Transverse colon (tissue), 4 donors: ENCODE measurements around the gene NDUFAF2. TPM values are rescaled to one million over a fixed set of nuclear protein-coding genes. Genes with fewer than 3 reads are reported as not detected.
"Not testable (repeated sequence)": the region's sequence is repeated elsewhere in the genome, so short reads cannot be mapped to it uniquely, and the experiment has no call there.

Experiments
- DNase-seq: peaks from one replicate; pipeline ENCODE4 v3.0.0-alpha.2; 2019
- H3K27ac ChIP-seq, 4 donors: fragments of 200-600 bp; sonication (generic); 2 replicates each; pipeline ENCODE4 v1.5.1; 2016 to 2018; ENCODE audit warnings: inconsistent platforms in 4 of 4
- H3K27me3 ChIP-seq: fragments of 200-600 bp; sonication (generic); 2 replicates; pipeline ENCODE4 v1.5.1; 2017; ENCODE audit warnings: inconsistent platforms
- H3K36me3 ChIP-seq, 4 donors: fragments of 200-600 bp; sonication (generic); 2 replicates each; pipeline ENCODE4 v1.5.1; 2017 to 2019; ENCODE audit warnings: inconsistent platforms in 4 of 4
- H3K4me1 ChIP-seq, 4 donors: fragments of 200-600 bp; sonication (generic); 2 replicates each; pipeline ENCODE4 v1.5.1; 2017 to 2020; ENCODE audit warnings: inconsistent platforms in 4 of 4
- H3K4me3 ChIP-seq, 4 donors: fragments of 200-600 bp; sonication (generic); 1 replicate in 1 of 4; 2 replicates in 3 of 4; pipeline versions ENCODE4 v1.5.1 to v1.6.1; 2017 to 2019; ENCODE audit warnings: inconsistent platforms in 4 of 4
- H3K9me3 ChIP-seq, 2 donors: fragments of 200-600 bp; sonication (generic); 2 replicates each; pipeline ENCODE4 v1.5.1; 2017 to 2019; ENCODE audit warnings: inconsistent platforms in 2 of 2
- EP300 ChIP-seq: sonication (generic); formaldehyde crosslinking; IDR thresholded peaks from one replicate; pipeline ENCODE4 v1.6.1; 2017; ENCODE audit warnings: antibody characterized with exemption, low read depth
- POLR2A ChIP-seq: fragments of 450-650 bp; IDR thresholded peaks from one replicate; pipeline ENCODE4 v1.6.1; 2016; ENCODE audit warnings: antibody characterized with exemption, mild to moderate bottlenecking, moderate library complexity
- POLR2AphosphoS5 ChIP-seq, 3 donors: sonication (generic); formaldehyde crosslinking; IDR thresholded peaks; one replicate each; pipeline ENCODE4 v1.6.1; 2016; ENCODE audit warnings: antibody characterized with exemption in 3 of 3
- WGBS, 2 donors: methylation state at CpG; one replicate each; pipeline ENCODE4 v1.1.5; 2018; ENCODE audit warnings: low coverage in 1 of 2; 5-methylcytosine and 5-hydroxymethylcytosine counted together
- in situ Hi-C, 4 donors: fragments of 200-750 bp; cut with MboI; loops; one replicate each; pipeline versions ENCODE4 v1.15.0 to v1.15.1; 2017; ENCODE audit warnings: low sequenced_read_pairs in 3 of 4, low pct_ligation_motif_present in 1 of 4, low pct_unique_long_range_greater_than_20kb in 1 of 4
- intact Hi-C: fragments of 100-400 bp; cut with DNase I; formaldehyde crosslinking; loops from one replicate; pipeline ENCODE4 v1.15.1; 2023; ENCODE audit warnings: low total_unique reads
- total RNA-seq, 4 donors: library from RNA; depleted of rRNA; stranded (reverse); fragments of >200 nt; gene quantifications; one replicate each; pipeline ENCODE4 v1.1.0, GENCODE V29; 2016
- TF ChIP-seq, protein P1 (sequence below), 5 experiments: fragments of 200-600 bp in 3 of 5; fragments of 450-650 bp in 2 of 5; sonication (generic) in 3 of 5; IDR thresholded peaks; 1 replicate in 2 of 5; 2 replicates in 3 of 5; pipeline ENCODE4 v1.5.1; 2016 to 2017; ENCODE audit warnings: antibody characterized with exemption in 5 of 5, inconsistent platforms in 3 of 5, mild to moderate bottlenecking in 2 of 5, moderate library complexity in 1 of 5

NDUFAF2 gene
- total RNA-seq, 4 donors from 2014 or later = 8.2 to 26.5 (median 10.5) TPM

- no peaks in the 10 kb centered on the region for H3K36me3 ChIP-seq
- TF ChIP-seq, protein P1, sequence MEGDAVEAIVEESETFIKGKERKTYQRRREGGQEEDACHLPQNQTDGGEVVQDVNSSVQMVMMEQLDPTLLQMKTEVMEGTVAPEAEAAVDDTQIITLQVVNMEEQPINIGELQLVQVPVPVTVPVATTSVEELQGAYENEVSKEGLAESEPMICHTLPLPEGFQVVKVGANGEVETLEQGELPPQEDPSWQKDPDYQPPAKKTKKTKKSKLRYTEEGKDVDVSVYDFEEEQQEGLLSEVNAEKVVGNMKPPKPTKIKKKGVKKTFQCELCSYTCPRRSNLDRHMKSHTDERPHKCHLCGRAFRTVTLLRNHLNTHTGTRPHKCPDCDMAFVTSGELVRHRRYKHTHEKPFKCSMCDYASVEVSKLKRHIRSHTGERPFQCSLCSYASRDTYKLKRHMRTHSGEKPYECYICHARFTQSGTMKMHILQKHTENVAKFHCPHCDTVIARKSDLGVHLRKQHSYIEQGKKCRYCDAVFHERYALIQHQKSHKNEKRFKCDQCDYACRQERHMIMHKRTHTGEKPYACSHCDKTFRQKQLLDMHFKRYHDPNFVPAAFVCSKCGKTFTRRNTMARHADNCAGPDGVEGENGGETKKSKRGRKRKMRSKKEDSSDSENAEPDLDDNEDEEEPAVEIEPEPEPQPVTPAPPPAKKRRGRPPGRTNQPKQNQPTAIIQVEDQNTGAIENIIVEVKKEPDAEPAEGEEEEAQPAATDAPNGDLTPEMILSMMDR (IDR thresholded peaks at IDR 0.05) = no peak
- TF ChIP-seq EP300 (no peak), POLR2AphosphoS5 (IDR thresholded peaks at IDR 0.05) (no peak), POLR2A (no peak)
- H3K4me1 ChIP-seq = no peaks in the 10 kb centered on the region
- in situ Hi-C loops = no loop called here
- H3K4me3 ChIP-seq = no peak overlapping the region
- intact Hi-C loops = no loop called here
- no peak overlapping the region for H3K27ac ChIP-seq
- 82 to 83% methylated on average over 3 of the region's 3 CpGs for WGBS, 2 donors
- no peaks in the 10 kb centered on the region for H3K27me3 ChIP-seq
- H3K9me3 ChIP-seq = peaks cover 6 to 14% of the 10 kb centered on the region in 2 donors
- no peak for DNase-seq
Observed at GRCh38 chr5:60972231-60972630, 27.2 kb downstream of the NDUFAF2 start.

DNA sequence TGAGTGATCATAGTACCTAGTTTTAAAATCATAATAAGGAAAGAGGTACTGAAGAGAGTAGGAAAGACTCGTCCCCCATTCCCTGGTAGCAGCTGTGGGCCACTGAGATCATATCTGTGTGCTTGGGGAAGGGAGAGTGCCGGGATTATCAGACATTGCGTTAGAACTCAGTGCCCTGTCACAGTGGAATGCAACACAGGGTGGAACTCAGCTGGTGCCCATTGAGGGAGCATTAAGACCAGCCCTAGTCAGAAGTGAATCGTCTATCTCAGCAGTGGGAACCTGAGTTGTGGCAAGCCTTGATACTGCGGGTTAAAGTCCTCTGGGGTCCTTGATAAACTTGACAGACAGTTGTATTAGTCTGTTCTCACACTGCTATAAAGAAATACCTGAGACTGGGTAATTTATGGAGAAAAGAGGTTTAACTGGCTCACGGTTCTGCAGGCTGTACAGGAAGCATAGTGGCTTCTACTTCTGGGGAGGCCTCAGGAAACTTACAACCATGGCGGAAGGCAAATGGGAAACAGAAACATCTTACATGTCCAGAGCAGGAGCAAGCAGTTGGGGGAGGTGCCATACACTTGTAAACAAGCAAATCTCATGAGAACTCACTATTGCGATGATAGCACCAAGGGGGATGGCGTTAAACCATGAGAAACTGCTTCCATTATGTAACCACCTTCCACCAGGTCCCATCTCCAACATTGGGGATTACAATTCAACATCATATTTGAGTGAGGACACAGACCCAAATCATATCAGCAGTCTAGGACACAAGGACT, 33.1 kb downstream of the NDUFAF2 start:
- no peaks in the 10 kb centered on the region for H3K36me3 ChIP-seq
- TF ChIP-seq POLR2AphosphoS5 (IDR thresholded peaks at IDR 0.05) (no peak), EP300 (no peak)
- TF ChIP-seq, protein P1 (IDR thresholded peaks at IDR 0.05) = no peak
- in situ Hi-C loops = no loop called here
- DNase-seq = no peak
- H3K4me1 ChIP-seq = no peaks in the 10 kb centered on the region
- no peak overlapping the region for H3K27ac ChIP-seq
- H3K4me3 ChIP-seq = no peak overlapping the region
- WGBS, 2 donors = 80 to 91% methylated on average over 3 to 8 of the region's 9 CpGs
- peaks cover 4 to 5% of the 10 kb centered on the region in 2 donors for H3K9me3 ChIP-seq
- intact Hi-C loops = no loop called here
- no peaks in the 10 kb centered on the region for H3K27me3 ChIP-seq

GRCh38 chr5:60978968-60979367, 34.0 kb downstream of the NDUFAF2 start:
- intact Hi-C loops (no loop called here), in situ Hi-C loops (no loop called here)
- Histone ChIP-seq H3K9me3 (peaks cover 4 to 5% of the 10 kb centered on the region in 2 donors), H3K36me3 (no peaks in the 10 kb centered on the region), H3K4me1 (no peaks in the 10 kb centered on the region), H3K4me3 (no peak overlapping the region), H3K27ac (no peak overlapping the region), H3K27me3 (no peaks in the 10 kb centered on the region)
- TF ChIP-seq POLR2AphosphoS5 (IDR thresholded peaks at IDR 0.05) (no peak), EP300 (no peak), POLR2A (no peak)
- TF ChIP-seq, protein P1 (IDR thresholded peaks at IDR 0.05) = no peak
- no peak for DNase-seq
- WGBS, 2 donors = 100% methylated on average over 1 of the region's 1 CpG; no CpG with 5 or more reads in 1 of the 2 donors

DNA sequence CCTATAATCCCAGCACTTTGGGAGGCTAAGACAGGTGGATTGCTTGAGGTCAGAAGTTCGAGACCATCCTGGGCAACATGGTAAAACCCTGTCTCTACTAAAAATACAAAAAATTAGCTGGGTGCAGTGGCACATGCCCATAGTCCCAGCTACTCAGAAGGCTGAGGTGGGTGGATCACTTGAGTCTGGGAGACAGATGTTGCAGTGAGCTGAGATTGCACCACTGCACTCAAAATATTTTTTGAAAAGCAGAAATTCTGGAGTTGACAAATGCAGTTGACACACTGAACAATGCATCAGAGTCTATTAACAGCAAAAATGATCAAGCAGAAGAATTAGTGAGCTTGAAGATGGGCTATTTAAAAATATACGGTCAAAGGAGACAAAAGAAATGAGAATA, 35.5 kb downstream of the NDUFAF2 start:
- DNase-seq = no peak
- Histone ChIP-seq H3K4me1 (no peaks in the 10 kb centered on the region), H3K27ac (no peak overlapping the region), H3K27me3 (no peaks in the 10 kb centered on the region), H3K9me3 (peaks cover 4 to 5% of the 10 kb centered on the region in 2 donors), H3K4me3 (no peak overlapping the region), H3K36me3 (no peaks in the 10 kb centered on the region)
- intact Hi-C loops = no loop called here
- TF ChIP-seq EP300 (no peak), POLR2AphosphoS5 (IDR thresholded peaks at IDR 0.05) (no peak), POLR2A (no peak)
- TF ChIP-seq, protein P1 (IDR thresholded peaks at IDR 0.05) = no peak
- in situ Hi-C loops = no loop called here
- 88 to 89% methylated on average over 1 to 2 of the region's 2 CpGs for WGBS, 2 donors

DNA sequence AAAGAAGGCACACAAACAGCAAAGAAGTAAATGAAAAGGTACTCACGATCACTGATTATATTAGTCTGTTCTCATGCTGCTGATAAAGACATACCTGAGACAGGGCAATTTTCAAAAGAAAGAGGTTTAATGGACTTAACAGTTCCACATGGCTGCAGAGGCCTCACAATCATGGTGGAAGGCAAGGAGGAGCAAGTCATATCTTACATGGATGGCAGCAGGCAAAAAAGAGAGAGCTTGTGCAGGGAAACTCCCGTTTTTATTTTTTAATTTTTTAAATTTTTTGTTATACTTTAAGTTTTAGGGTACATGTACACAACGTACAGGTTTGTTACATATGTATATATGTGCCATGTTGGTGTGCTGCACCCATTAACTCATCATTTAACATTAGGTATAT, 37.1 kb downstream of the NDUFAF2 start:
- H3K27me3 ChIP-seq, H3K36me3 ChIP-seq, H3K4me3 ChIP-seq, H3K4me1 ChIP-seq, intact Hi-C loops, H3K27ac ChIP-seq, DNase-seq, H3K9me3 ChIP-seq, in situ Hi-C loops: not testable (repeated sequence)
- 90 to 92% methylated on average over 2 to 3 of the region's 3 CpGs for WGBS, 2 donors
